Limb (tissue), 2 donors: ENCODE data around the gene B3GNT8.
"Not testable (repeated sequence)": the region's sequence is repeated elsewhere in the genome, so short reads cannot be mapped to it uniquely, and the experiment has no call there.

Experiments used
- DNase-seq, 2 donors: peaks; one replicate each; pipeline ENCODE4 v3.0.0-alpha.2; 2016; ENCODE audit errors: extremely low spot score in 2 of 2

B3GNT8 gene

GRCh38 chr19:41437944-41438574 lies 10.9 kb upstream of the B3GNT8 start:
- DNase-seq, result no peak

GRCh38 chr19:41436674-41436951 lies 9.4 kb upstream of the B3GNT8 start:
- DNase-seq, result no peak

GRCh38 chr19:41435936-41436673 lies 8.9 kb upstream of the B3GNT8 start:
- no peak for DNase-seq

GRCh38 chr19:41435376-41435775 lies 8.2 kb upstream of the B3GNT8 start:
- DNase-seq, result not testable (repeated sequence)

GRCh38 chr19:41434450-41434849 lies 7.3 kb upstream of the B3GNT8 start:
- DNase-seq, result no peak

GRCh38 chr19:41433171-41433570 lies 6.0 kb upstream of the B3GNT8 start:
- DNase-seq, result no peak

GRCh38 chr19:41431426-41432386 lies 4.5 kb upstream of the B3GNT8 start:
- no peak for DNase-seq

GRCh38 chr19:41430922-41431321 lies 3.7 kb upstream of the B3GNT8 start:
- no peak for DNase-seq

GRCh38 chr19:41428481-41428859 lies 1.3 kb upstream of the B3GNT8 start:
- DNase-seq, result no peak

- no peak for DNase-seq
These were observed 690 bp upstream of the B3GNT8 start for GRCh38 chr19:41427647-41428480.

GRCh38 chr19:41426116-41426841 lies 895 bp downstream of the B3GNT8 start:
- DNase-seq, result no peak

GRCh38 chr19:41425174-41426115 lies 1.7 kb downstream of the B3GNT8 start:
- no peak for DNase-seq

- no peak for DNase-seq
These were observed 2.6 kb downstream of the B3GNT8 start for GRCh38 chr19:41424335-41425173.

- no peak for DNase-seq
These were observed 4.2 kb downstream of the B3GNT8 start for GRCh38 chr19:41422955-41423354.

GRCh38 chr19:41422456-41422855 lies 4.7 kb downstream of the B3GNT8 start:
- no peak for DNase-seq

- no peak for DNase-seq
These were observed 5.2 kb downstream of the B3GNT8 start for GRCh38 chr19:41421973-41422372.

- DNase-seq, result no peak
These were observed 5.9 kb downstream of the B3GNT8 start for GRCh38 chr19:41421314-41421713.

- no peak for DNase-seq
These were observed 6.9 kb downstream of the B3GNT8 start for GRCh38 chr19:41420101-41420880.
